ENCODE data around the gene IFFO2.

DNA sequence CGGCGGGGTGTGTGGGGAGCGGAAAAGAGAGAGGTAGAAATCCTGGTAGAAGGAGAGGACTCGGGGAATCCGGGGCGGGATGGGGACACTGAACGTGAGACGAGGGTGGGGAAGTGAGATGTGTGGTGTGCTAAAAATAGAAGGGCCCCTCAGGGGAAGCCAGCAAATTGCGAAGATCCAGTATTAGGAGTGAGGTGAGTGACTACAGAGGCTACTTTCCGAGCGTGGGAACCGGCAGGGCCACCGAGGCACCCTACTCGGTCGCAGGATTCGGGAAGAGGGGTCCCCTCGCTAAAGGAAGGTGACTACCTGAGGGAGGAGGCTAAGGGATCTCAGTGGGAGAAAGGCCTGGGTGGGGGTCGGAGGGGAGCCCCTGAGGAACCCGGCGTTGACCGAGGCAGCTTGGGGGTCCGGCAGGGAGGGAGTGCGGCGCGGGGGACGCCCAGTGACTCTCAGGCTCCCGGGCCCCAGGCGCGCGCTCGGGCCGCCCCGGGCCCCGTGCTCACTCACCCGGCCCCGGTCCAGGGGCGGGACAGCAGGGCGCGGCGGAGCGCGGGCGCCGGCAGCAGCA, 54.4 kb downstream of the IFFO2 start:
- TF ChIP-seq, protein P1, sequence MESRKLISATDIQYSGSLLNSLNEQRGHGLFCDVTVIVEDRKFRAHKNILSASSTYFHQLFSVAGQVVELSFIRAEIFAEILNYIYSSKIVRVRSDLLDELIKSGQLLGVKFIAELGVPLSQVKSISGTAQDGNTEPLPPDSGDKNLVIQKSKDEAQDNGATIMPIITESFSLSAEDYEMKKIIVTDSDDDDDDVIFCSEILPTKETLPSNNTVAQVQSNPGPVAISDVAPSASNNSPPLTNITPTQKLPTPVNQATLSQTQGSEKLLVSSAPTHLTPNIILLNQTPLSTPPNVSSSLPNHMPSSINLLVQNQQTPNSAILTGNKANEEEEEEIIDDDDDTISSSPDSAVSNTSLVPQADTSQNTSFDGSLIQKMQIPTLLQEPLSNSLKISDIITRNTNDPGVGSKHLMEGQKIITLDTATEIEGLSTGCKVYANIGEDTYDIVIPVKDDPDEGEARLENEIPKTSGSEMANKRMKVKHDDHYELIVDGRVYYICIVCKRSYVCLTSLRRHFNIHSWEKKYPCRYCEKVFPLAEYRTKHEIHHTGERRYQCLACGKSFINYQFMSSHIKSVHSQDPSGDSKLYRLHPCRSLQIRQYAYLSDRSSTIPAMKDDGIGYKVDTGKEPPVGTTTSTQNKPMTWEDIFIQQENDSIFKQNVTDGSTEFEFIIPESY (IDR thresholded peaks at IDR 0.05; ENCODE audit: borderline replicate concordance, low read depth), result no peak
- TF ChIP-seq CHD2 (IDR thresholded peaks at IDR 0.05; ENCODE audit: low read length, partially characterized antibody) (no peak), RAD21 (IDR thresholded peaks at IDR 0.05; ENCODE audit: low read length) (no peak), RXRA (IDR thresholded peaks at IDR 0.05; ENCODE audit: borderline replicate concordance, low read depth) (no peak), EP300 (IDR thresholded peaks at IDR 0.05; ENCODE audit: borderline replicate concordance in 1 of 2, low read depth in 1 of 2, low read length in 1 of 2) (no peak), NFIC (IDR thresholded peaks at IDR 0.05; ENCODE audit: borderline replicate concordance) (no peak), MEF2A (IDR thresholded peaks at IDR 0.05; ENCODE audit: borderline replicate concordance, low read depth) (no peak)
- TF ChIP-seq, protein P2, sequence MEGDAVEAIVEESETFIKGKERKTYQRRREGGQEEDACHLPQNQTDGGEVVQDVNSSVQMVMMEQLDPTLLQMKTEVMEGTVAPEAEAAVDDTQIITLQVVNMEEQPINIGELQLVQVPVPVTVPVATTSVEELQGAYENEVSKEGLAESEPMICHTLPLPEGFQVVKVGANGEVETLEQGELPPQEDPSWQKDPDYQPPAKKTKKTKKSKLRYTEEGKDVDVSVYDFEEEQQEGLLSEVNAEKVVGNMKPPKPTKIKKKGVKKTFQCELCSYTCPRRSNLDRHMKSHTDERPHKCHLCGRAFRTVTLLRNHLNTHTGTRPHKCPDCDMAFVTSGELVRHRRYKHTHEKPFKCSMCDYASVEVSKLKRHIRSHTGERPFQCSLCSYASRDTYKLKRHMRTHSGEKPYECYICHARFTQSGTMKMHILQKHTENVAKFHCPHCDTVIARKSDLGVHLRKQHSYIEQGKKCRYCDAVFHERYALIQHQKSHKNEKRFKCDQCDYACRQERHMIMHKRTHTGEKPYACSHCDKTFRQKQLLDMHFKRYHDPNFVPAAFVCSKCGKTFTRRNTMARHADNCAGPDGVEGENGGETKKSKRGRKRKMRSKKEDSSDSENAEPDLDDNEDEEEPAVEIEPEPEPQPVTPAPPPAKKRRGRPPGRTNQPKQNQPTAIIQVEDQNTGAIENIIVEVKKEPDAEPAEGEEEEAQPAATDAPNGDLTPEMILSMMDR (IDR thresholded peaks at IDR 0.05), result 0 out of 2 replicates have a peak, but pooled peaks have one; percentile 6
- TF ChIP-seq, protein P3, sequence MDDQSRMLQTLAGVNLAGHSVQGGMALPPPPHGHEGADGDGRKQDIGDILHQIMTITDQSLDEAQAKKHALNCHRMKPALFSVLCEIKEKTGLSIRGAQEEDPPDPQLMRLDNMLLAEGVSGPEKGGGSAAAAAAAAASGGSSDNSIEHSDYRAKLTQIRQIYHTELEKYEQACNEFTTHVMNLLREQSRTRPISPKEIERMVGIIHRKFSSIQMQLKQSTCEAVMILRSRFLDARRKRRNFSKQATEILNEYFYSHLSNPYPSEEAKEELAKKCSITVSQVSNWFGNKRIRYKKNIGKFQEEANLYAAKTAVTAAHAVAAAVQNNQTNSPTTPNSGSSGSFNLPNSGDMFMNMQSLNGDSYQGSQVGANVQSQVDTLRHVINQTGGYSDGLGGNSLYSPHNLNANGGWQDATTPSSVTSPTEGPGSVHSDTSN (IDR thresholded peaks at IDR 0.05), result no peak

All from SK-N-SH (cell line).